HCT116 (cell line): Measurements from ENCODE around the gene FBXO31. TPM values are rescaled to one million over a fixed set of nuclear protein-coding genes. Genes with fewer than 3 reads are reported as not detected.

Experiments used
- ATAC-seq: fragments of 200-7000 bp; cut with Tn5 transposase; 2 replicates; pipeline ENCODE4 v1.9.1; 2020; ENCODE audit warnings: mild to moderate bottlenecking, moderate library complexity
- BruUV-seq: library from RNA; stranded (reverse); fragments of 400-500 nt; replicated peaks from 2 replicates; lab custom pipeline; 2021; lab: Mats Ljungman, UMichigan
- CTCF ChIA-PET: fragments of 300-600 bp; sonication (Branson Sonifier 250); formaldehyde crosslinking; loops from one replicate; lab custom pipeline; 2021; ENCODE audit warnings: antibody characterized with exemption; lab: Charles Lee
- POLR2A ChIA-PET: fragments of 300-600, 350-600 bp; sonication (Branson Sonifier 250); formaldehyde crosslinking; loops from one replicate; lab custom pipeline; 2021; ENCODE audit warnings: antibody characterized with exemption; lab: Charles Lee
- RAD21 ChIA-PET, 2 experiments: fragments of 300-600 bp; sonication (Branson Sonifier 250); formaldehyde crosslinking; loops; one replicate each; lab custom pipeline; 2023; ENCODE audit warnings: low total read pairs in 2 of 2; ENCODE audit not compliant: uncharacterized antibody in 2 of 2, unreplicated experiment in 2 of 2, low non-redundant PET in 1 of 2; lab: Charles Lee
- DNase-seq: peaks from one replicate; pipeline ENCODE4 v3.0.0-alpha.2; 2010; ENCODE audit warnings: low read depth, low spot score
- H2AFZ ChIP-seq: fragments of 200-600 bp; shearing (Covaris generic), sonication (generic); 2 replicates; pipeline ENCODE4 v1.6.1; 2017; ENCODE audit warnings: low read depth, mixed run types, mixed read lengths, antibody characterized with exemption, low read length; ENCODE audit not compliant: poor library complexity, severe bottlenecking
- H3K27ac ChIP-seq: 2 replicates; pipeline ENCODE4 v1.5.1; 2012; ENCODE audit warnings: low read depth, low read length
- H3K27me3 ChIP-seq: fragments of 200-600 bp; sonication (generic); 2 replicates; pipeline ENCODE4 v1.6.1; 2016; ENCODE audit warnings: mixed run types, low read length, mixed read lengths; ENCODE audit not compliant: insufficient read depth
- H3K36me3 ChIP-seq, 2 experiments: fragments of 200-500 bp in 1 of 2; fragments of 200-600 bp in 1 of 2; sonication (Bioruptor generic) in 1 of 2; sonication (generic) in 1 of 2; 2 replicates each; pipeline versions ENCODE4 v1.5.1 to v1.6.1; 2014 to 2016; ENCODE audit warnings: low read length in 2 of 2, inconsistent platforms in 1 of 2, mixed read lengths in 1 of 2, mixed run types in 1 of 2; ENCODE audit not compliant: insufficient read depth in 2 of 2, control insufficient read depth in 1 of 2
- H3K4me1 ChIP-seq, 2 experiments: fragments of 200-600 bp in 1 of 2; sonication (generic) in 1 of 2; 2 replicates each; pipeline versions ENCODE4 v1.5.1 to v1.6.1; 2012 to 2017; ENCODE audit warnings: low read length in 2 of 2, inconsistent platforms in 1 of 2, mild to moderate bottlenecking in 1 of 2, mixed read lengths in 1 of 2, mixed run types in 1 of 2, moderate library complexity in 1 of 2; ENCODE audit not compliant: insufficient read depth in 2 of 2, control insufficient read depth in 1 of 2
- H3K4me2 ChIP-seq: fragments of 200-600 bp; sonication (generic); 2 replicates; pipeline ENCODE4 v1.6.1; 2017; ENCODE audit warnings: mixed run types, low read length, mixed read lengths
- H3K4me3 ChIP-seq, 2 experiments: fragments of 200-600 bp in 1 of 2; sonication (generic) in 1 of 2; replicated peaks in 1 of 2; 2 replicates each; pipeline ENCODE4 v1.5.1; 2011 to 2016; ENCODE audit warnings: low read length in 2 of 2, control low read depth in 1 of 2, low read depth in 1 of 2, mild to moderate bottlenecking in 1 of 2, mixed read lengths in 1 of 2, mixed run types in 1 of 2
- H3K79me2 ChIP-seq: fragments of 200-600 bp; sonication (generic); 2 replicates; pipeline ENCODE4 v1.6.1; 2017; ENCODE audit warnings: mild to moderate bottlenecking, mixed run types, low read length, moderate library complexity, mixed read lengths; ENCODE audit not compliant: insufficient read depth
- H3K9ac ChIP-seq: fragments of 200-600 bp; sonication (generic); 2 replicates; pipeline ENCODE4 v1.6.1; 2016; ENCODE audit warnings: low read length, mixed read lengths
- H3K9me2 ChIP-seq: fragments of 200-600 bp; sonication (generic), shearing (Covaris generic); 2 replicates; pipeline ENCODE4 v1.6.1; 2017; ENCODE audit warnings: mixed run types, mild to moderate bottlenecking, moderate library complexity; ENCODE audit not compliant: insufficient read depth
- H3K9me3 ChIP-seq, 2 experiments: fragments of 200-500 bp in 1 of 2; fragments of 200-600 bp in 1 of 2; sonication (Bioruptor generic) in 1 of 2; sonication (generic) in 1 of 2; 2 replicates each; pipeline ENCODE4 v1.6.1; 2014 to 2017; ENCODE audit warnings: low read length in 2 of 2, mixed read lengths in 2 of 2, inconsistent platforms in 1 of 2, low read depth in 1 of 2, mild to moderate bottlenecking in 1 of 2, mixed run types in 1 of 2, moderate library complexity in 1 of 2; ENCODE audit not compliant: control insufficient read depth in 1 of 2, insufficient read depth in 1 of 2
- H4K20me1 ChIP-seq: fragments of 200-600 bp; sonication (generic), shearing (Covaris generic); 2 replicates; pipeline ENCODE4 v1.6.1; 2017; ENCODE audit warnings: mixed run types, mild to moderate bottlenecking, moderate library complexity; ENCODE audit not compliant: insufficient read depth
- CBX3 ChIP-seq: IDR thresholded peaks from 2 replicates; pipeline ENCODE4 v1.6.1; 2012; ENCODE audit warnings: low read depth
- ELF1 ChIP-seq: IDR thresholded peaks from 2 replicates; pipeline ENCODE4 v1.6.1; 2012; ENCODE audit warnings: low read depth, borderline replicate concordance
- EZH2 ChIP-seq: fragments of 200-600 bp; sonication (generic); IDR thresholded peaks from 2 replicates; pipeline ENCODE4 v1.6.1; 2017; ENCODE audit warnings: antibody characterized with exemption, mixed run types
- EZH2phosphoT487 ChIP-seq: fragments of 200-600 bp; IDR thresholded peaks from 2 replicates; pipeline ENCODE4 v1.6.1; 2018; ENCODE audit warnings: antibody characterized with exemption, borderline replicate concordance
- TCF7L2 ChIP-seq: IDR thresholded peaks from 2 replicates; pipeline ENCODE4 v1.7.0; 2011; ENCODE audit warnings: borderline replicate concordance, inconsistent platforms; ENCODE audit not compliant: insufficient read depth, insufficient read length; ENCODE audit errors: extremely low read depth
- YY1 ChIP-seq: IDR thresholded peaks from 2 replicates; pipeline ENCODE4 v1.6.1; 2011; ENCODE audit warnings: low read length, low read depth, moderate library complexity, mild to moderate bottlenecking; ENCODE audit not compliant: insufficient replicate concordance; ENCODE audit errors: extremely low read depth
- ZNF274 ChIP-seq: fragments of 200-500 bp; sonication (Bioruptor generic); IDR thresholded peaks from 2 replicates; pipeline ENCODE4 v1.6.1; 2014; ENCODE audit warnings: mild to moderate bottlenecking, low read depth, low read length, inconsistent platforms
- intact Hi-C: fragments of 100-400 bp; cut with micrococcal nuclease; formaldehyde crosslinking; loops from 2 replicates; pipeline ENCODE4 v1.10.0; 2022
- total RNA-seq: library from RNA; stranded (reverse); gene quantifications from one replicate; pipeline ENCODE4 v1.2.1, GENCODE V29; 2021; ENCODE audit not compliant: unreplicated experiment

Gene FBXO31
- total RNA-seq, 1 experiment from 2014 or later, result 52.1 TPM

DNA sequence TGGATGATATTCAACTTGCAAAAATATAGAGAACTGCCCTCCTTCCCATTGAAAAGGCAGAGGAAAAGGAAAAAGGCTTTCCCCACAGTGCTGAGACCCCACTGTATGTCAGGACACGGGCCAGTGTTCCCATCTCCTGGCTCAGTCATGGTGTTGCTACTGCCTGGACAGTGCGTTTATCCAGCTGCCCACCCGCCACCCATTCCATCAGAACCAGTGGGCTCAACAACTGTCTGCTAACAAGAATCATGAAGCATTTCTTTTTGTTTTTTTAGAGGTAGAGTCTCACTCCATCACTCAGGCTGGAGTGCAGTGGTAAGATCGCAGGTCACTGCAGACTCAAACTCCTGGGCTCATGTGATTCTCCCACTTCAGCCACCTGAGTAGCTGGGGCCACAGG is 11.3 kb downstream of the FBXO31 start:
- ATAC-seq, result no peak
- ChIA-PET RAD21 (no interaction called here), POLR2A (no interaction called here), CTCF (no interaction called here)
- peaks cover 97% of the 10 kb centered on the region for H3K79me2 ChIP-seq
- peaks cover 9 to 18% of the 10 kb centered on the region in 2 experiments for H3K4me1 ChIP-seq
- no peaks in the 10 kb centered on the region for H3K9me2 ChIP-seq
- H3K36me3 ChIP-seq, result no peaks in the 10 kb centered on the region; a peak in 1 of 4 replicates
- H2AFZ ChIP-seq, result no peak overlapping the region
- intact Hi-C loops, result no loop called here
- DNase-seq, result no peak
- H3K9me3 ChIP-seq, result no peaks in the 10 kb centered on the region
- TF ChIP-seq ZNF274 (no peak), EZH2phosphoT487 (no peak), CBX3 (no peak), EZH2 (no peak), YY1 (no peak), ELF1 (no peak)
- H3K4me3 ChIP-seq, result no peak overlapping the region
- no TSS peak for BruUV-seq
- H3K27me3 ChIP-seq, result no peaks in the 10 kb centered on the region
- H3K4me2 ChIP-seq, result no peak overlapping the region
- peaks cover 9% of the 10 kb centered on the region; the same call in 1 of the 2 replicates for H4K20me1 ChIP-seq
- no peak overlapping the region for H3K9ac ChIP-seq
- no peak overlapping the region for H3K27ac ChIP-seq

DNA sequence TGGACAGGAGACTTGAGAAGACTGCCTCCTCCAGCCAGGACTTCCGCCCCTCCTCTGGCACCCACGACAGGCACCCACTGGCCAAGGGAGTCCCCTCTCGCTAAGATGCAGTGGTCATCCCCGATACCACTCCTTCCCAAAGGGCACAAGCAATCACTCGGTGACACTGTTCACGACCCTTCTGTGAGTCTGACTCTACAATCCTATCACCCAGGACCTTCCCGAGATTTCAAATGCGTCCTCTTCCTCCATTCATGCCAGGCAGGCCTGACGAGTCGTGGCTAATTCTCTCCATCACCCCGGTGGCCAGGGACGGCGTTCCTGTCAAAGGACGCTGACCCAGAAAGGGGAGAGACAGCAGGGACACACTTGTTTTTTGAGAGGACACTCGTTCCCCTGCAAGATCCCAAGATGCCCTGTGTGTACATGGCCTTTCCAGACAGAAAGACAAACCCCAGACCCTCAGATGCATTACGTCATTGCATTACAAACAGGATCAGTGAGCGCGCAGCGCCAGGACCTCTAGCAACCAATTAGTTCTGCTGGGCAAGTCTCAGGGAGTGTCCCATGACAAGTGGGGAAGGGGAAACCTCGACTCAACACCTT is 12.2 kb downstream of the FBXO31 start:
- H3K4me3 ChIP-seq, result no peak overlapping the region
- peaks cover 97% of the 10 kb centered on the region for H3K79me2 ChIP-seq
- no peaks in the 10 kb centered on the region for H3K27me3 ChIP-seq
- H3K9me2 ChIP-seq, result no peaks in the 10 kb centered on the region
- H3K27ac ChIP-seq, result no peak overlapping the region
- intact Hi-C loops, result no loop called here
- no peaks in the 10 kb centered on the region; a peak in 1 of 4 replicates for H3K36me3 ChIP-seq
- DNase-seq (no peak), ATAC-seq (no peak)
- CTCF ChIA-PET, result no interaction called here
- RAD21 ChIA-PET, result no interaction called here
- POLR2A ChIA-PET, result no interaction called here
- no TSS peak for BruUV-seq
- H3K4me2 ChIP-seq, result no peak overlapping the region
- H2AFZ ChIP-seq, result no peak overlapping the region
- TF ChIP-seq EZH2, result no peak
- TF ChIP-seq TCF7L2, result no peak
- H3K9ac ChIP-seq, result no peak overlapping the region
- H4K20me1 ChIP-seq, result peaks cover 9% of the 10 kb centered on the region; the same call in 1 of the 2 replicates
- H3K4me1 ChIP-seq, result peaks cover 10 to 11% of the 10 kb centered on the region in 2 experiments
- H3K9me3 ChIP-seq, result no peaks in the 10 kb centered on the region
